H1 (cell line): ENCODE data around the gene GULP1. TPM values are rescaled to one million over a fixed set of nuclear protein-coding genes. Genes with fewer than 3 reads are reported as not detected.

ENCODE experiments used
- JUN ChIP-seq: IDR thresholded peaks from 2 replicates; pipeline ENCODE4 v1.6.1; 2011; ENCODE audit warnings: low read depth, mild to moderate bottlenecking, improper control_type of control experiment, low read length
- JUND ChIP-seq: IDR thresholded peaks from 2 replicates; pipeline ENCODE4 v1.6.1; 2011; ENCODE audit warnings: mild to moderate bottlenecking, improper control_type of control experiment, low read length
- polyA plus RNA-seq, 7 experiments: library from polyadenylated mRNA; depleted of rRNA in 3 of 7; stranded (reverse) in 5 of 7; unstranded in 2 of 7; fragments of >200 nt in 5 of 7; fragments of 200-250 nt in 2 of 7; gene quantifications; 1 replicate in 5 of 7; 2 replicates in 1 of 7; 4 replicates in 1 of 7; pipeline versions ENCODE4 v1.2.1 to v1.2.3, GENCODE V29; 2011 to 2013; ENCODE audit warnings: missing spikeins in 2 of 7, mixed read lengths in 2 of 7
- total RNA-seq: library from RNA; stranded (reverse); fragmentation: NEBNext Ultra II Directional; extraction: Animal tissue kit (Norgen Biotek cat#: 25700); gene quantifications from 2 replicates; pipeline ENCODE4 v1.2.1, GENCODE V29; 2021
- TF ChIP-seq, protein P1 (sequence below): fragments of 300-600 bp; sonication (generic); IDR thresholded peaks from 2 replicates; pipeline ENCODE4 v1.7.1; 2012; ENCODE audit warnings: low read length, moderate library complexity, mild to moderate bottlenecking, inconsistent platforms; ENCODE audit not compliant: insufficient replicate concordance

Gene GULP1
- total and polyA plus RNA-seq, 2 of the 8 experiments (the other 6 are each of a cell fraction or from before 2014, with no cell fraction given) = 69.7 to 139 TPM

DNA sequence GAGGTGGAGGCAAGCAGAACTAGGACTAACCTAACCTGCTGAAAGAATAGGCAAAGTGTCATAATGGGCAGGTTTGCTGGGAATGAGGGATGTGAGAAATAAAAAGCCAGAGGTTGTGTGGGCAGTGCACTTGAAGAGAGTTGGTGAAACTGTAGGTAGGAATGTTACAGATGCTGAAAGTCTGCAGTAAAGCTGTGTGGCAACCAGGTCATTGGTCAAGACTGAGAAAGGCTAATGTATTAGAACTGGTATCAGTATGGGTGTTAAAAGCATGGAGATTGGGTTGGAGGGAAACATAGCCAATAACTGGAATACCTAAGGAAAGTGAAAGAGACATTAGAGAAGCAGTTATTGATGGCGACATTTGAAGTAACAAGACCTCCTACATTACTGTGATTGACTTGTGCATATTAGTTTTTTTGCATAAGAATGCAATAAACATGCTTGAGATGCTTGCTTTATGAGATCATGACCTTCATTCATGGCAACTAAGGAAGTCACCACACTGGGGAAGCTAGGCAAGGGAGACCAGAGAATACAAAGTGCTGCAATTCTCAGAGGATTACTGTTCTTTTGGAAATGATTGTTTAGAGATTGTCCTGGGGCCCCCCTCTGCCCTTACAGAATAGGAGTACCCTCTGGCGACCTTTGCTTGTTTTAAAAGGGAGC lies 11.8 kb downstream of the GULP1 start (continued):
- TF ChIP-seq, protein P1, sequence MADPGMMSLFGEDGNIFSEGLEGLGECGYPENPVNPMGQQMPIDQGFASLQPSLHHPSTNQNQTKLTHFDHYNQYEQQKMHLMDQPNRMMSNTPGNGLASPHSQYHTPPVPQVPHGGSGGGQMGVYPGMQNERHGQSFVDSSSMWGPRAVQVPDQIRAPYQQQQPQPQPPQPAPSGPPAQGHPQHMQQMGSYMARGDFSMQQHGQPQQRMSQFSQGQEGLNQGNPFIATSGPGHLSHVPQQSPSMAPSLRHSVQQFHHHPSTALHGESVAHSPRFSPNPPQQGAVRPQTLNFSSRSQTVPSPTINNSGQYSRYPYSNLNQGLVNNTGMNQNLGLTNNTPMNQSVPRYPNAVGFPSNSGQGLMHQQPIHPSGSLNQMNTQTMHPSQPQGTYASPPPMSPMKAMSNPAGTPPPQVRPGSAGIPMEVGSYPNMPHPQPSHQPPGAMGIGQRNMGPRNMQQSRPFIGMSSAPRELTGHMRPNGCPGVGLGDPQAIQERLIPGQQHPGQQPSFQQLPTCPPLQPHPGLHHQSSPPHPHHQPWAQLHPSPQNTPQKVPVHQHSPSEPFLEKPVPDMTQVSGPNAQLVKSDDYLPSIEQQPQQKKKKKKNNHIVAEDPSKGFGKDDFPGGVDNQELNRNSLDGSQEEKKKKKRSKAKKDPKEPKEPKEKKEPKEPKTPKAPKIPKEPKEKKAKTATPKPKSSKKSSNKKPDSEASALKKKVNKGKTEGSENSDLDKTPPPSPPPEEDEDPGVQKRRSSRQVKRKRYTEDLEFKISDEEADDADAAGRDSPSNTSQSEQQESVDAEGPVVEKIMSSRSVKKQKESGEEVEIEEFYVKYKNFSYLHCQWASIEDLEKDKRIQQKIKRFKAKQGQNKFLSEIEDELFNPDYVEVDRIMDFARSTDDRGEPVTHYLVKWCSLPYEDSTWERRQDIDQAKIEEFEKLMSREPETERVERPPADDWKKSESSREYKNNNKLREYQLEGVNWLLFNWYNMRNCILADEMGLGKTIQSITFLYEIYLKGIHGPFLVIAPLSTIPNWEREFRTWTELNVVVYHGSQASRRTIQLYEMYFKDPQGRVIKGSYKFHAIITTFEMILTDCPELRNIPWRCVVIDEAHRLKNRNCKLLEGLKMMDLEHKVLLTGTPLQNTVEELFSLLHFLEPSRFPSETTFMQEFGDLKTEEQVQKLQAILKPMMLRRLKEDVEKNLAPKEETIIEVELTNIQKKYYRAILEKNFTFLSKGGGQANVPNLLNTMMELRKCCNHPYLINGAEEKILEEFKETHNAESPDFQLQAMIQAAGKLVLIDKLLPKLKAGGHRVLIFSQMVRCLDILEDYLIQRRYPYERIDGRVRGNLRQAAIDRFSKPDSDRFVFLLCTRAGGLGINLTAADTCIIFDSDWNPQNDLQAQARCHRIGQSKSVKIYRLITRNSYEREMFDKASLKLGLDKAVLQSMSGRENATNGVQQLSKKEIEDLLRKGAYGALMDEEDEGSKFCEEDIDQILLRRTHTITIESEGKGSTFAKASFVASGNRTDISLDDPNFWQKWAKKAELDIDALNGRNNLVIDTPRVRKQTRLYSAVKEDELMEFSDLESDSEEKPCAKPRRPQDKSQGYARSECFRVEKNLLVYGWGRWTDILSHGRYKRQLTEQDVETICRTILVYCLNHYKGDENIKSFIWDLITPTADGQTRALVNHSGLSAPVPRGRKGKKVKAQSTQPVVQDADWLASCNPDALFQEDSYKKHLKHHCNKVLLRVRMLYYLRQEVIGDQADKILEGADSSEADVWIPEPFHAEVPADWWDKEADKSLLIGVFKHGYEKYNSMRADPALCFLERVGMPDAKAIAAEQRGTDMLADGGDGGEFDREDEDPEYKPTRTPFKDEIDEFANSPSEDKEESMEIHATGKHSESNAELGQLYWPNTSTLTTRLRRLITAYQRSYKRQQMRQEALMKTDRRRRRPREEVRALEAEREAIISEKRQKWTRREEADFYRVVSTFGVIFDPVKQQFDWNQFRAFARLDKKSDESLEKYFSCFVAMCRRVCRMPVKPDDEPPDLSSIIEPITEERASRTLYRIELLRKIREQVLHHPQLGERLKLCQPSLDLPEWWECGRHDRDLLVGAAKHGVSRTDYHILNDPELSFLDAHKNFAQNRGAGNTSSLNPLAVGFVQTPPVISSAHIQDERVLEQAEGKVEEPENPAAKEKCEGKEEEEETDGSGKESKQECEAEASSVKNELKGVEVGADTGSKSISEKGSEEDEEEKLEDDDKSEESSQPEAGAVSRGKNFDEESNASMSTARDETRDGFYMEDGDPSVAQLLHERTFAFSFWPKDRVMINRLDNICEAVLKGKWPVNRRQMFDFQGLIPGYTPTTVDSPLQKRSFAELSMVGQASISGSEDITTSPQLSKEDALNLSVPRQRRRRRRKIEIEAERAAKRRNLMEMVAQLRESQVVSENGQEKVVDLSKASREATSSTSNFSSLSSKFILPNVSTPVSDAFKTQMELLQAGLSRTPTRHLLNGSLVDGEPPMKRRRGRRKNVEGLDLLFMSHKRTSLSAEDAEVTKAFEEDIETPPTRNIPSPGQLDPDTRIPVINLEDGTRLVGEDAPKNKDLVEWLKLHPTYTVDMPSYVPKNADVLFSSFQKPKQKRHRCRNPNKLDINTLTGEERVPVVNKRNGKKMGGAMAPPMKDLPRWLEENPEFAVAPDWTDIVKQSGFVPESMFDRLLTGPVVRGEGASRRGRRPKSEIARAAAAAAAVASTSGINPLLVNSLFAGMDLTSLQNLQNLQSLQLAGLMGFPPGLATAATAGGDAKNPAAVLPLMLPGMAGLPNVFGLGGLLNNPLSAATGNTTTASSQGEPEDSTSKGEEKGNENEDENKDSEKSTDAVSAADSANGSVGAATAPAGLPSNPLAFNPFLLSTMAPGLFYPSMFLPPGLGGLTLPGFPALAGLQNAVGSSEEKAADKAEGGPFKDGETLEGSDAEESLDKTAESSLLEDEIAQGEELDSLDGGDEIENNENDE = peak; percentile 86
- TF ChIP-seq JUND = peak; percentile 85
- TF ChIP-seq JUN = peak; percentile 95
- TF ChIP-seq, all 59 proteins: peak for 20
